ENCODE data around the gene FRMD5. TPM values are rescaled to one million over a fixed set of nuclear protein-coding genes. Genes with fewer than 3 reads are reported as not detected.

FRMD5 gene
- polyA plus RNA-seq, 1 donor from 2014 or later, result 0.30 TPM

GRCh38 chr15:43887901-43888300, 307.2 kb downstream of the FRMD5 start:
- Mint-ChIP-seq H3K9me3 (no peaks in the 10 kb centered on the region), H3K4me3 (no peak overlapping the region), H3K36me3 (no peaks in the 10 kb centered on the region), H3K4me1 (no peaks in the 10 kb centered on the region), H3K27me3 (no peaks in the 10 kb centered on the region), H3K27ac (no peak overlapping the region)

GRCh38 chr15:43886558-43886957, 308.5 kb downstream of the FRMD5 start:
- H3K4me1 Mint-ChIP-seq, result no peaks in the 10 kb centered on the region
- H3K9me3 Mint-ChIP-seq, result no peaks in the 10 kb centered on the region
- H3K27ac Mint-ChIP-seq, result no peak overlapping the region
- no peaks in the 10 kb centered on the region for H3K27me3 Mint-ChIP-seq
- H3K4me3 Mint-ChIP-seq, result no peak overlapping the region
- H3K36me3 Mint-ChIP-seq, result no peaks in the 10 kb centered on the region

GRCh38 chr15:43883571-43883970, 311.5 kb downstream of the FRMD5 start:
- Mint-ChIP-seq H3K36me3 (no peaks in the 10 kb centered on the region), H3K27ac (no peak overlapping the region), H3K9me3 (no peaks in the 10 kb centered on the region), H3K27me3 (no peaks in the 10 kb centered on the region), H3K4me1 (no peaks in the 10 kb centered on the region), H3K4me3 (no peak overlapping the region)

- Mint-ChIP-seq H3K9me3 (no peaks in the 10 kb centered on the region), H3K36me3 (no peaks in the 10 kb centered on the region), H3K27ac (no peak overlapping the region), H3K27me3 (no peaks in the 10 kb centered on the region), H3K4me1 (no peaks in the 10 kb centered on the region), H3K4me3 (peak overlapping the region in 1 of 4 donors; percentile 47)
These were observed 313.1 kb downstream of the FRMD5 start for GRCh38 chr15:43881944-43882343.

GRCh38 chr15:43881245-43881644, 313.8 kb downstream of the FRMD5 start:
- H3K27ac Mint-ChIP-seq, result no peak overlapping the region
- no peaks in the 10 kb centered on the region for H3K4me1 Mint-ChIP-seq
- H3K27me3 Mint-ChIP-seq, result no peaks in the 10 kb centered on the region
- H3K36me3 Mint-ChIP-seq, result no peaks in the 10 kb centered on the region
- H3K4me3 Mint-ChIP-seq, result no peak overlapping the region
- no peaks in the 10 kb centered on the region for H3K9me3 Mint-ChIP-seq

GRCh38 chr15:43880406-43881194, 314.5 kb downstream of the FRMD5 start:
- Mint-ChIP-seq H3K4me3 (peak overlapping the region in 1 of 4 donors; percentile 63), H3K4me1 (no peaks in the 10 kb centered on the region), H3K27me3 (no peaks in the 10 kb centered on the region), H3K36me3 (no peaks in the 10 kb centered on the region), H3K27ac (peak overlapping the region in 1 of 3 donors; percentile 47), H3K9me3 (no peaks in the 10 kb centered on the region)

GRCh38 chr15:43879386-43880355, 315.4 kb downstream of the FRMD5 start:
- Mint-ChIP-seq H3K9me3 (no peaks in the 10 kb centered on the region), H3K4me3 (peak overlapping the region in 1 of 4 donors; percentile 63), H3K27me3 (no peaks in the 10 kb centered on the region), H3K27ac (no peak overlapping the region), H3K36me3 (peaks cover 2% of the 10 kb centered on the region), H3K4me1 (no peaks in the 10 kb centered on the region)

GRCh38 chr15:43878446-43878845, 316.6 kb downstream of the FRMD5 start:
- H3K36me3 Mint-ChIP-seq, result peaks cover 2% of the 10 kb centered on the region
- H3K4me3 Mint-ChIP-seq, result no peak overlapping the region
- H3K4me1 Mint-ChIP-seq, result no peaks in the 10 kb centered on the region
- H3K9me3 Mint-ChIP-seq, result no peaks in the 10 kb centered on the region
- H3K27me3 Mint-ChIP-seq, result no peaks in the 10 kb centered on the region
- H3K27ac Mint-ChIP-seq, result no peak overlapping the region

- H3K4me3 Mint-ChIP-seq, result no peak overlapping the region
- peaks cover 3% of the 10 kb centered on the region for H3K36me3 Mint-ChIP-seq
- H3K27ac Mint-ChIP-seq, result no peak overlapping the region
- no peaks in the 10 kb centered on the region for H3K9me3 Mint-ChIP-seq
- no peaks in the 10 kb centered on the region for H3K27me3 Mint-ChIP-seq
- no peaks in the 10 kb centered on the region for H3K4me1 Mint-ChIP-seq
These were observed 317.7 kb downstream of the FRMD5 start for GRCh38 chr15:43877371-43877770.

GRCh38 chr15:43876872-43877271, 318.2 kb downstream of the FRMD5 start:
- H3K27ac Mint-ChIP-seq, result no peak overlapping the region
- H3K36me3 Mint-ChIP-seq, result peaks cover 4% of the 10 kb centered on the region
- H3K4me1 Mint-ChIP-seq, result no peaks in the 10 kb centered on the region
- H3K9me3 Mint-ChIP-seq, result no peaks in the 10 kb centered on the region
- no peak overlapping the region for H3K4me3 Mint-ChIP-seq
- H3K27me3 Mint-ChIP-seq, result no peaks in the 10 kb centered on the region

- no peaks in the 10 kb centered on the region for H3K27me3 Mint-ChIP-seq
- no peaks in the 10 kb centered on the region for H3K4me1 Mint-ChIP-seq
- peaks cover 4% of the 10 kb centered on the region for H3K36me3 Mint-ChIP-seq
- H3K4me3 Mint-ChIP-seq, result no peak overlapping the region
- H3K9me3 Mint-ChIP-seq, result no peaks in the 10 kb centered on the region
- H3K27ac Mint-ChIP-seq, result no peak overlapping the region
These were observed 321.4 kb downstream of the FRMD5 start for GRCh38 chr15:43873651-43874050.

GRCh38 chr15:43872416-43873020, 322.6 kb downstream of the FRMD5 start:
- no peaks in the 10 kb centered on the region for H3K9me3 Mint-ChIP-seq
- no peak overlapping the region for H3K27ac Mint-ChIP-seq
- H3K36me3 Mint-ChIP-seq, result peaks cover 4% of the 10 kb centered on the region
- no peak overlapping the region for H3K4me3 Mint-ChIP-seq
- peaks cover 0 to 3% (median 3%) of the 10 kb centered on the region in 3 donors for H3K4me1 Mint-ChIP-seq
- H3K27me3 Mint-ChIP-seq, result no peaks in the 10 kb centered on the region

GRCh38 chr15:43871835-43872234, 323.2 kb downstream of the FRMD5 start:
- H3K36me3 Mint-ChIP-seq, result peaks cover 4% of the 10 kb centered on the region
- H3K4me3 Mint-ChIP-seq, result no peak overlapping the region
- H3K9me3 Mint-ChIP-seq, result no peaks in the 10 kb centered on the region
- peaks cover 0 to 3% (median 3%) of the 10 kb centered on the region in 3 donors for H3K4me1 Mint-ChIP-seq
- no peak overlapping the region for H3K27ac Mint-ChIP-seq
- H3K27me3 Mint-ChIP-seq, result no peaks in the 10 kb centered on the region

GRCh38 chr15:43868406-43868805, 326.7 kb downstream of the FRMD5 start:
- Mint-ChIP-seq H3K4me1 (peaks cover 0 to 3% (median 3%) of the 10 kb centered on the region in 3 donors), H3K27me3 (no peaks in the 10 kb centered on the region), H3K36me3 (peaks cover 2% of the 10 kb centered on the region), H3K27ac (no peak overlapping the region), H3K9me3 (no peaks in the 10 kb centered on the region), H3K4me3 (no peak overlapping the region)

GRCh38 chr15:43867096-43867495, 328.0 kb downstream of the FRMD5 start:
- peaks cover 0 to 3% (median 3%) of the 10 kb centered on the region in 3 donors for H3K4me1 Mint-ChIP-seq
- H3K36me3 Mint-ChIP-seq, result no peaks in the 10 kb centered on the region
- no peak overlapping the region for H3K4me3 Mint-ChIP-seq
- H3K27ac Mint-ChIP-seq, result no peak overlapping the region
- no peaks in the 10 kb centered on the region for H3K27me3 Mint-ChIP-seq
- no peaks in the 10 kb centered on the region for H3K9me3 Mint-ChIP-seq
